Neural progenitor cell (in vitro differentiated cells): ENCODE measurements around the gene BCAS1. TPM values are rescaled to one million over a fixed set of nuclear protein-coding genes. Genes with fewer than 3 reads are reported as not detected.

ENCODE experiments used
- DNase-seq: peaks from one replicate; pipeline ENCODE4 v3.0.0-alpha.2; 2016; ENCODE audit warnings: low spot score
- H2AFZ ChIP-seq: fragments of 200-600 bp; sonication (generic); replicated peaks from 2 replicates; pipeline ENCODE4 v1.6.1; 2016; ENCODE audit warnings: antibody characterized with exemption
- H3F3A ChIP-seq: fragments of 200-600 bp; sonication (generic); 2 replicates; pipeline ENCODE4 v1.6.1; 2016; ENCODE audit warnings: antibody characterized with exemption, low read depth
- H3K27ac ChIP-seq: fragments of 200-600 bp; sonication (generic); 2 replicates; pipeline ENCODE4 v1.5.1; 2016; ENCODE audit warnings: mild to moderate bottlenecking
- H3K27me3 ChIP-seq: fragments of 200-600 bp; sonication (generic); 2 replicates; pipeline ENCODE4 v1.6.1; 2016; ENCODE audit warnings: mild to moderate bottlenecking, moderate library complexity
- H3K36me3 ChIP-seq: fragments of 200-600 bp; sonication (generic); 2 replicates; pipeline ENCODE4 v1.5.1; 2016
- H3K4me1 ChIP-seq: fragments of 200-600 bp; sonication (generic); 2 replicates; pipeline ENCODE4 v1.6.1; 2016; ENCODE audit warnings: mixed run types
- H3K4me2 ChIP-seq: fragments of 200-600 bp; sonication (generic); 2 replicates; pipeline ENCODE4 v1.6.1; 2016
- H3K4me3 ChIP-seq: fragments of 200-600 bp; sonication (generic); 2 replicates; pipeline ENCODE4 v1.5.1; 2016
- H3K79me2 ChIP-seq: fragments of 200-600 bp; sonication (generic); 2 replicates; pipeline ENCODE4 v1.6.1; 2016; ENCODE audit warnings: low read depth
- H3K9ac ChIP-seq: fragments of 200-600 bp; sonication (generic); 2 replicates; pipeline ENCODE4 v1.6.1; 2016
- H3K9me3 ChIP-seq: fragments of 200-600 bp; sonication (generic); 2 replicates; pipeline ENCODE4 v1.5.1; 2016; ENCODE audit warnings: low read depth
- H4K20me1 ChIP-seq: fragments of 200-600 bp; sonication (generic); 2 replicates; pipeline ENCODE4 v1.6.1; 2016; ENCODE audit warnings: low read depth
- H3K27ac Mint-ChIP-seq: 3 replicates; pipeline ENCODE4 v1.8.0; 2021; ENCODE audit warnings: mixed read lengths
- H3K27me3 Mint-ChIP-seq: 2 replicates; pipeline ENCODE4 v1.8.0; 2022; ENCODE audit warnings: low read depth, mild to moderate bottlenecking, inconsistent platforms, moderate library complexity, mixed read lengths; ENCODE audit not compliant: insufficient read depth
- H3K36me3 Mint-ChIP-seq: 3 replicates; pipeline ENCODE4 v1.8.0; 2021; ENCODE audit warnings: mixed read lengths
- H3K4me1 Mint-ChIP-seq: 3 replicates; pipeline ENCODE4 v1.8.0; 2021; ENCODE audit warnings: mixed read lengths
- H3K4me3 Mint-ChIP-seq: 3 replicates; pipeline ENCODE4 v1.8.0; 2021; ENCODE audit warnings: mild to moderate bottlenecking, moderate library complexity, mixed read lengths
- H3K9me3 Mint-ChIP-seq: 3 replicates; pipeline ENCODE4 v1.8.0; 2020; ENCODE audit warnings: mixed read lengths
- CTCF ChIP-seq: fragments of 200-600 bp; sonication (generic); IDR thresholded peaks from 2 replicates; pipeline ENCODE4 v1.5.1; 2017; ENCODE audit warnings: antibody characterized with exemption, mild to moderate bottlenecking
- EZH2 ChIP-seq: fragments of 200-600 bp; sonication (generic); IDR thresholded peaks from 2 replicates; pipeline ENCODE4 v1.6.1; 2017; ENCODE audit warnings: antibody characterized with exemption, mild to moderate bottlenecking, moderate library complexity
- EZH2phosphoT487 ChIP-seq: fragments of 200-600 bp; sonication (generic); IDR thresholded peaks from 2 replicates; pipeline ENCODE4 v1.6.1; 2017; ENCODE audit warnings: antibody characterized with exemption
- total RNA-seq: library from RNA; depleted of rRNA; stranded (reverse); fragments of >200 nt; gene quantifications from 2 replicates; pipeline ENCODE4 v1.2.3, GENCODE V29; 2015; ENCODE audit warnings: low replicate concordance

BCAS1 gene
- total RNA-seq, 1 donor from 2014 or later = not detected

- Mint-ChIP-seq H3K27me3 (peaks cover 6% of the 10 kb centered on the region), H3K4me1 (peaks cover 59% of the 10 kb centered on the region), H3K9me3 (no peaks in the 10 kb centered on the region), H3K4me3 (no peak overlapping the region), H3K27ac (no peak overlapping the region), H3K36me3 (no peaks in the 10 kb centered on the region)
- no peak overlapping the region for H3K9ac ChIP-seq
- H3K4me3 ChIP-seq = no peak overlapping the region
- DNase-seq = no peak
- no peaks in the 10 kb centered on the region for H3K9me3 ChIP-seq
- H3K36me3 ChIP-seq = no peaks in the 10 kb centered on the region
- no peaks in the 10 kb centered on the region for H3K27me3 ChIP-seq
- H2AFZ ChIP-seq = no peak overlapping the region
- peaks cover 19% of the 10 kb centered on the region for H3F3A ChIP-seq
- TF ChIP-seq EZH2phosphoT487 (no peak), EZH2 (no peak), CTCF (no peak)
- no peak overlapping the region for H3K27ac ChIP-seq
- peak overlapping the region; percentile 2 for H3K4me2 ChIP-seq
- no peaks in the 10 kb centered on the region for H4K20me1 ChIP-seq
- H3K79me2 ChIP-seq = no peaks in the 10 kb centered on the region
- H3K4me1 ChIP-seq = peaks cover 46% of the 10 kb centered on the region
These were observed 152.4 kb downstream of the BCAS1 start for GRCh38 chr20:53918020-53918311.

GRCh38 chr20:53917145-53918019, 153.0 kb downstream of the BCAS1 start:
- Mint-ChIP-seq H3K9me3 (no peaks in the 10 kb centered on the region), H3K4me3 (no peak overlapping the region), H3K27me3 (peaks cover 6% of the 10 kb centered on the region), H3K27ac (no peak overlapping the region), H3K36me3 (no peaks in the 10 kb centered on the region), H3K4me1 (peaks cover 59% of the 10 kb centered on the region)
- no peaks in the 10 kb centered on the region for H3K27me3 ChIP-seq
- H2AFZ ChIP-seq = peak overlapping the region; percentile 50
- H3K36me3 ChIP-seq = no peaks in the 10 kb centered on the region
- H3K9ac ChIP-seq = no peak overlapping the region
- no peak for DNase-seq
- H3K4me3 ChIP-seq = no peak overlapping the region
- no peaks in the 10 kb centered on the region for H3K9me3 ChIP-seq
- TF ChIP-seq CTCF (no peak), EZH2phosphoT487 (no peak), EZH2 (no peak)
- peaks cover 19% of the 10 kb centered on the region for H3F3A ChIP-seq
- H3K4me1 ChIP-seq = peaks cover 46% of the 10 kb centered on the region
- H4K20me1 ChIP-seq = no peaks in the 10 kb centered on the region
- H3K79me2 ChIP-seq = no peaks in the 10 kb centered on the region
- peak overlapping the region; percentile 2 for H3K4me2 ChIP-seq
- H3K27ac ChIP-seq = peak overlapping the region; percentile 59

GRCh38 chr20:53916173-53916512, 154.3 kb downstream of the BCAS1 start:
- Mint-ChIP-seq H3K4me3 (peak overlapping the region; percentile 88), H3K36me3 (no peaks in the 10 kb centered on the region), H3K27me3 (peaks cover 8% of the 10 kb centered on the region), H3K9me3 (peaks cover 4% of the 10 kb centered on the region), H3K4me1 (peaks cover 54% of the 10 kb centered on the region), H3K27ac (peak overlapping the region; percentile 98)
- Histone ChIP-seq H3F3A (peaks cover 19% of the 10 kb centered on the region), H2AFZ (no peak overlapping the region), H3K36me3 (no peaks in the 10 kb centered on the region), H3K79me2 (no peaks in the 10 kb centered on the region), H3K4me2 (peak overlapping the region; percentile 81), H3K27me3 (no peaks in the 10 kb centered on the region), H3K4me3 (peak overlapping the region; percentile 57), H3K4me1 (peaks cover 40% of the 10 kb centered on the region), H4K20me1 (no peaks in the 10 kb centered on the region), H3K27ac (no peak overlapping the region), H3K9me3 (no peaks in the 10 kb centered on the region), H3K9ac (no peak overlapping the region)
- TF ChIP-seq EZH2phosphoT487 (no peak), EZH2 (no peak), CTCF (no peak)
- DNase-seq = no peak
